ENCODE data around the gene MARCHF9.

DNA sequence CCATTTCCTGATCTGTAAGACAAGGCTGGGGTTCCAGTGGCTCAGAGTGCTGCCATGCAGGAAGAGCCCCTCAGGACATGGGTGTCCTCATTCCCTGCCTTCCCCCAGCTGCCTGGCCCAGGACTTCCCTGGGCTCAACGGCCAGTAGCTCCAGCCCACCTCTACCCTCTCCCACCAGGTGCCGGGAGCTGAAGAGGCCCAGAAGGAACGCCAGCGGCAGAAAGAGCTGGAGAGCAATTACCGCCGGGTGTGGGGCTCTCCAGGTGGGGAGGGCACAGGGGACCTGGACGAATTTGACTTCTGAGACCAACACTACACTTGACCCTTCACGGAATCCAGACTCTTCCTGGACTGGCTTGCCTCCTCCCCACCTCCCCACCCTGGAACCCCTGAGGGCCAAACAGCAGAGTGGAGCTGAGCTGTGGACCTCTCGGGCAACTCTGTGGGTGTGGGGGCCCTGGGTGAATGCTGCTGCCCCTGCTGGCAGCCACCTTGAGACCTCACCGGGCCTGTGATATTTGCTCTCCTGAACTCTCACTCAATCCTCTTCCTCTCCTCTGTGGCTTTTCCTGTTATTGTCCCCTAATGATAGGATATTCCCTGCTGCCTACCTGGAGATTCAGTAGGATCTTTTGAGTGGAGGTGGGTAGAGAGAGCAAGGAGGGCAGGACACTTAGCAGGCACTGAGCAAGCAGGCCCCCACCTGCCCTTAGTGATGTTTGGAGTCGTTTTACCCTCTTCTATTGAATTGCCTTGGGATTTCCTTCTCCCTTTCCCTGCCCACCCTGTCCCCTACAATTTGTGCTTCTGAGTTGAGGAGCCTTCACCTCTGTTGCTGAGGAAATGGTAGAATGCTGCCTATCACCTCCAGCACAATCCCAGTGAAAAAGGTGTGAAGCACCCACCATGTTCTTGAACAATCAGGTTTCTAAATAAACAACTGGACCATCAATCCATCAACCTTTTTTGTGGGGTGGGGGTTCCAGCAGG lies 34.0 kb upstream of the MARCHF9 start:
- TF ChIP-seq, protein P1, sequence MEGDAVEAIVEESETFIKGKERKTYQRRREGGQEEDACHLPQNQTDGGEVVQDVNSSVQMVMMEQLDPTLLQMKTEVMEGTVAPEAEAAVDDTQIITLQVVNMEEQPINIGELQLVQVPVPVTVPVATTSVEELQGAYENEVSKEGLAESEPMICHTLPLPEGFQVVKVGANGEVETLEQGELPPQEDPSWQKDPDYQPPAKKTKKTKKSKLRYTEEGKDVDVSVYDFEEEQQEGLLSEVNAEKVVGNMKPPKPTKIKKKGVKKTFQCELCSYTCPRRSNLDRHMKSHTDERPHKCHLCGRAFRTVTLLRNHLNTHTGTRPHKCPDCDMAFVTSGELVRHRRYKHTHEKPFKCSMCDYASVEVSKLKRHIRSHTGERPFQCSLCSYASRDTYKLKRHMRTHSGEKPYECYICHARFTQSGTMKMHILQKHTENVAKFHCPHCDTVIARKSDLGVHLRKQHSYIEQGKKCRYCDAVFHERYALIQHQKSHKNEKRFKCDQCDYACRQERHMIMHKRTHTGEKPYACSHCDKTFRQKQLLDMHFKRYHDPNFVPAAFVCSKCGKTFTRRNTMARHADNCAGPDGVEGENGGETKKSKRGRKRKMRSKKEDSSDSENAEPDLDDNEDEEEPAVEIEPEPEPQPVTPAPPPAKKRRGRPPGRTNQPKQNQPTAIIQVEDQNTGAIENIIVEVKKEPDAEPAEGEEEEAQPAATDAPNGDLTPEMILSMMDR (IDR thresholded peaks at IDR 0.05) = no peak
- no peak for TF ChIP-seq EZH2 (IDR thresholded peaks at IDR 0.05; ENCODE audit: borderline replicate concordance, insufficient read depth, low read depth, low read length, poor library complexity, severe bottlenecking)
